GDM1 (cell line): Measurements from ENCODE around the gene OSR1.

ENCODE experiments used
- DNase-seq: peaks from one replicate; lab custom pipeline; 2025; lab: John Stamatoyannopoulos, UW

OSR1 gene

GRCh38 chr2:19357402-19358241, 801 bp downstream of the OSR1 start:
- DNase-seq: no peak

- no peak for DNase-seq
Observed at GRCh38 chr2:19356545-19357401, 1.6 kb downstream of the OSR1 start.

- no peak for DNase-seq
Observed at GRCh38 chr2:19355931-19356544, 2.4 kb downstream of the OSR1 start.

GRCh38 chr2:19355416-19355821, 3.0 kb downstream of the OSR1 start:
- DNase-seq: no peak

GRCh38 chr2:19355014-19355405, 3.4 kb downstream of the OSR1 start:
- DNase-seq: no peak

GRCh38 chr2:19353721-19354050, 4.7 kb downstream of the OSR1 start:
- no peak for DNase-seq

- DNase-seq: no peak
Observed at GRCh38 chr2:19352946-19353720, 5.3 kb downstream of the OSR1 start.

GRCh38 chr2:19351899-19352697, 6.3 kb downstream of the OSR1 start:
- DNase-seq: no peak

- no peak for DNase-seq
Observed at GRCh38 chr2:19351499-19351898, 6.9 kb downstream of the OSR1 start.

GRCh38 chr2:19350678-19351401, 7.6 kb downstream of the OSR1 start:
- no peak for DNase-seq

GRCh38 chr2:19349911-19350677, 8.3 kb downstream of the OSR1 start:
- DNase-seq: peak; percentile 16

GRCh38 chr2:19348692-19349091, 9.7 kb downstream of the OSR1 start:
- DNase-seq: no peak

- DNase-seq: peak; percentile 88
Observed at GRCh38 chr2:19347619-19348562, 10.5 kb downstream of the OSR1 start.

- DNase-seq: no peak
Observed at GRCh38 chr2:19346983-19347618, 11.3 kb downstream of the OSR1 start.

GRCh38 chr2:19337742-19338141, 20.7 kb downstream of the OSR1 start:
- no peak for DNase-seq

- DNase-seq: no peak
Observed at GRCh38 chr2:19337202-19337601, 21.2 kb downstream of the OSR1 start.

GRCh38 chr2:19336781-19337180, 21.6 kb downstream of the OSR1 start:
- no peak for DNase-seq

- no peak for DNase-seq
Observed at GRCh38 chr2:19332503-19332902, 25.9 kb downstream of the OSR1 start.
